HCT116 (cell line): Measurements from ENCODE around the gene LGR6. TPM values are rescaled to one million over a fixed set of nuclear protein-coding genes. Genes with fewer than 3 reads are reported as not detected.

Experiments used
- ATAC-seq: fragments of 200-7000 bp; cut with Tn5 transposase; 2 replicates; pipeline ENCODE4 v1.9.1; 2020; ENCODE audit warnings: mild to moderate bottlenecking, moderate library complexity
- BruUV-seq: library from RNA; stranded (reverse); fragments of 400-500 nt; replicated peaks from 2 replicates; lab custom pipeline; 2021; lab: Mats Ljungman, UMichigan
- CTCF ChIA-PET: fragments of 300-600 bp; sonication (Branson Sonifier 250); formaldehyde crosslinking; loops from one replicate; lab custom pipeline; 2021; ENCODE audit warnings: antibody characterized with exemption; lab: Charles Lee
- POLR2A ChIA-PET: fragments of 300-600, 350-600 bp; sonication (Branson Sonifier 250); formaldehyde crosslinking; loops from one replicate; lab custom pipeline; 2021; ENCODE audit warnings: antibody characterized with exemption; lab: Charles Lee
- RAD21 ChIA-PET, 2 experiments: fragments of 300-600 bp; sonication (Branson Sonifier 250); formaldehyde crosslinking; loops; one replicate each; lab custom pipeline; 2023; ENCODE audit warnings: low total read pairs in 2 of 2; ENCODE audit not compliant: uncharacterized antibody in 2 of 2, unreplicated experiment in 2 of 2, low non-redundant PET in 1 of 2; lab: Charles Lee
- DNase-seq: peaks from one replicate; pipeline ENCODE4 v3.0.0-alpha.2; 2010; ENCODE audit warnings: low read depth, low spot score
- H2AFZ ChIP-seq: fragments of 200-600 bp; shearing (Covaris generic), sonication (generic); 2 replicates; pipeline ENCODE4 v1.6.1; 2017; ENCODE audit warnings: low read depth, mixed run types, mixed read lengths, antibody characterized with exemption, low read length; ENCODE audit not compliant: poor library complexity, severe bottlenecking
- H3K27ac ChIP-seq: 2 replicates; pipeline ENCODE4 v1.5.1; 2012; ENCODE audit warnings: low read depth, low read length
- H3K27me3 ChIP-seq: fragments of 200-600 bp; sonication (generic); 2 replicates; pipeline ENCODE4 v1.6.1; 2016; ENCODE audit warnings: mixed run types, low read length, mixed read lengths; ENCODE audit not compliant: insufficient read depth
- H3K36me3 ChIP-seq, 2 experiments: fragments of 200-500 bp in 1 of 2; fragments of 200-600 bp in 1 of 2; sonication (Bioruptor generic) in 1 of 2; sonication (generic) in 1 of 2; 2 replicates each; pipeline versions ENCODE4 v1.5.1 to v1.6.1; 2014 to 2016; ENCODE audit warnings: low read length in 2 of 2, inconsistent platforms in 1 of 2, mixed read lengths in 1 of 2, mixed run types in 1 of 2; ENCODE audit not compliant: insufficient read depth in 2 of 2, control insufficient read depth in 1 of 2
- H3K4me1 ChIP-seq, 2 experiments: fragments of 200-600 bp in 1 of 2; sonication (generic) in 1 of 2; 2 replicates each; pipeline versions ENCODE4 v1.5.1 to v1.6.1; 2012 to 2017; ENCODE audit warnings: low read length in 2 of 2, inconsistent platforms in 1 of 2, mild to moderate bottlenecking in 1 of 2, mixed read lengths in 1 of 2, mixed run types in 1 of 2, moderate library complexity in 1 of 2; ENCODE audit not compliant: insufficient read depth in 2 of 2, control insufficient read depth in 1 of 2
- H3K4me2 ChIP-seq: fragments of 200-600 bp; sonication (generic); 2 replicates; pipeline ENCODE4 v1.6.1; 2017; ENCODE audit warnings: mixed run types, low read length, mixed read lengths
- H3K4me3 ChIP-seq, 2 experiments: fragments of 200-600 bp in 1 of 2; sonication (generic) in 1 of 2; replicated peaks in 1 of 2; 2 replicates each; pipeline ENCODE4 v1.5.1; 2011 to 2016; ENCODE audit warnings: low read length in 2 of 2, control low read depth in 1 of 2, low read depth in 1 of 2, mild to moderate bottlenecking in 1 of 2, mixed read lengths in 1 of 2, mixed run types in 1 of 2
- H3K79me2 ChIP-seq: fragments of 200-600 bp; sonication (generic); 2 replicates; pipeline ENCODE4 v1.6.1; 2017; ENCODE audit warnings: mild to moderate bottlenecking, mixed run types, low read length, moderate library complexity, mixed read lengths; ENCODE audit not compliant: insufficient read depth
- H3K9ac ChIP-seq: fragments of 200-600 bp; sonication (generic); 2 replicates; pipeline ENCODE4 v1.6.1; 2016; ENCODE audit warnings: low read length, mixed read lengths
- H3K9me2 ChIP-seq: fragments of 200-600 bp; sonication (generic), shearing (Covaris generic); 2 replicates; pipeline ENCODE4 v1.6.1; 2017; ENCODE audit warnings: mixed run types, mild to moderate bottlenecking, moderate library complexity; ENCODE audit not compliant: insufficient read depth
- H3K9me3 ChIP-seq, 2 experiments: fragments of 200-500 bp in 1 of 2; fragments of 200-600 bp in 1 of 2; sonication (Bioruptor generic) in 1 of 2; sonication (generic) in 1 of 2; 2 replicates each; pipeline ENCODE4 v1.6.1; 2014 to 2017; ENCODE audit warnings: low read length in 2 of 2, mixed read lengths in 2 of 2, inconsistent platforms in 1 of 2, low read depth in 1 of 2, mild to moderate bottlenecking in 1 of 2, mixed run types in 1 of 2, moderate library complexity in 1 of 2; ENCODE audit not compliant: control insufficient read depth in 1 of 2, insufficient read depth in 1 of 2
- H4K20me1 ChIP-seq: fragments of 200-600 bp; sonication (generic), shearing (Covaris generic); 2 replicates; pipeline ENCODE4 v1.6.1; 2017; ENCODE audit warnings: mixed run types, mild to moderate bottlenecking, moderate library complexity; ENCODE audit not compliant: insufficient read depth
- CBX3 ChIP-seq: IDR thresholded peaks from 2 replicates; pipeline ENCODE4 v1.6.1; 2012; ENCODE audit warnings: low read depth
- CEBPB ChIP-seq: IDR thresholded peaks from 2 replicates; pipeline ENCODE4 v1.6.1; 2012; ENCODE audit warnings: low read depth
- EGR1 ChIP-seq: IDR thresholded peaks from 2 replicates; pipeline ENCODE4 v1.6.1; 2012; ENCODE audit warnings: low read depth
- ELF1 ChIP-seq: IDR thresholded peaks from 2 replicates; pipeline ENCODE4 v1.6.1; 2012; ENCODE audit warnings: low read depth, borderline replicate concordance
- EZH2 ChIP-seq: fragments of 200-600 bp; sonication (generic); IDR thresholded peaks from 2 replicates; pipeline ENCODE4 v1.6.1; 2017; ENCODE audit warnings: antibody characterized with exemption, mixed run types
- POLR2AphosphoS5 ChIP-seq: IDR thresholded peaks from 2 replicates; pipeline ENCODE4 v1.6.1; 2011; ENCODE audit warnings: mild to moderate bottlenecking, low read depth, low read length, moderate library complexity
- RAD21 ChIP-seq: IDR thresholded peaks from 2 replicates; pipeline ENCODE4 v1.6.1; 2012; ENCODE audit warnings: low read depth, mild to moderate bottlenecking
- REST ChIP-seq: IDR thresholded peaks from 2 replicates; pipeline ENCODE4 v1.6.1; 2012; ENCODE audit warnings: low read depth
- SIN3A ChIP-seq: IDR thresholded peaks from 2 replicates; pipeline ENCODE4 v1.6.1; 2012; ENCODE audit warnings: low read depth
- SP1 ChIP-seq: IDR thresholded peaks from 2 replicates; pipeline ENCODE4 v1.6.1; 2012; ENCODE audit warnings: low read depth
- SRF ChIP-seq: IDR thresholded peaks from 2 replicates; pipeline ENCODE4 v1.6.1; 2012; ENCODE audit warnings: low read depth
- YY1 ChIP-seq: IDR thresholded peaks from 2 replicates; pipeline ENCODE4 v1.6.1; 2011; ENCODE audit warnings: low read length, low read depth, moderate library complexity, mild to moderate bottlenecking; ENCODE audit not compliant: insufficient replicate concordance; ENCODE audit errors: extremely low read depth
- ZNF274 ChIP-seq: fragments of 200-500 bp; sonication (Bioruptor generic); IDR thresholded peaks from 2 replicates; pipeline ENCODE4 v1.6.1; 2014; ENCODE audit warnings: mild to moderate bottlenecking, low read depth, low read length, inconsistent platforms
- intact Hi-C: fragments of 100-400 bp; cut with micrococcal nuclease; formaldehyde crosslinking; loops from 2 replicates; pipeline ENCODE4 v1.10.0; 2022
- total RNA-seq: library from RNA; stranded (reverse); gene quantifications from one replicate; pipeline ENCODE4 v1.2.1, GENCODE V29; 2021; ENCODE audit not compliant: unreplicated experiment
- TF ChIP-seq, protein P1 (sequence below): IDR thresholded peaks from 2 replicates; pipeline ENCODE4 v1.6.1; 2011; ENCODE audit warnings: mild to moderate bottlenecking, low read length, moderate library complexity; ENCODE audit not compliant: insufficient replicate concordance; ENCODE audit errors: extremely low read depth

Gene LGR6
- total RNA-seq, 1 experiment from 2014 or later = 0.20 TPM

DNA sequence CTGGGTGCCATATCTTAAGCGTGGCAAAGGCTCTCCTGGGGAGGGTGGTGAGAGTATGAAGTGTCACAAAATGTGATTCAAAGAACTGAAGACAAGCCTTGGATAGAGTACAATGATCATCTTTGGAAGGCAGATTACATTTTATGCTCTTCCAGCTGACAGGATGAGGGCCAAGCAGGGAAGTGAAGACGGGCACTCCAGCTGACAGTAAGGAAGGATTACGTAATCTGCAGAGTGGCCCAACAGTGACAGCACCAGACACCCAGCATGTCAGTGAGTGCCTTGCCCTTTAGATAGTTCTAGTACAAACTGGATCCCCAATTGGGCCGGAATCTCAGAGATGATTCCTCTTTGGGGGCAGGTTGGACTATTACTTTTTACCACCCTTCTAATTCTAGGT, 95.4 kb downstream of the LGR6 start:
- POLR2A ChIA-PET = no interaction called here

More for the DNA sequence above, 95.4 kb downstream of the LGR6 start:
- Histone ChIP-seq H3K9ac (no peak overlapping the region), H2AFZ (no peak overlapping the region), H3K9me2 (no peaks in the 10 kb centered on the region), H3K36me3 (no peaks in the 10 kb centered on the region), H3K9me3 (no peaks in the 10 kb centered on the region; a peak in 1 of 4 replicates), H3K27ac (no peak overlapping the region), H3K79me2 (no peaks in the 10 kb centered on the region), H3K27me3 (peaks cover 53% of the 10 kb centered on the region; the same call in 1 of the 2 replicates), H3K4me3 (no peak overlapping the region), H3K4me1 (peaks cover 2 to 13% of the 10 kb centered on the region in 2 experiments; a peak in 3 of 4 replicates), H3K4me2 (no peak overlapping the region), H4K20me1 (no peaks in the 10 kb centered on the region)
- BruUV-seq = no TSS peak
- no peak for ATAC-seq
- intact Hi-C loops = no loop called here
- ChIA-PET RAD21 (no interaction called here), CTCF (no interaction called here)
- TF ChIP-seq SIN3A = no peak
- TF ChIP-seq SRF = no peak
- TF ChIP-seq, protein P1, sequence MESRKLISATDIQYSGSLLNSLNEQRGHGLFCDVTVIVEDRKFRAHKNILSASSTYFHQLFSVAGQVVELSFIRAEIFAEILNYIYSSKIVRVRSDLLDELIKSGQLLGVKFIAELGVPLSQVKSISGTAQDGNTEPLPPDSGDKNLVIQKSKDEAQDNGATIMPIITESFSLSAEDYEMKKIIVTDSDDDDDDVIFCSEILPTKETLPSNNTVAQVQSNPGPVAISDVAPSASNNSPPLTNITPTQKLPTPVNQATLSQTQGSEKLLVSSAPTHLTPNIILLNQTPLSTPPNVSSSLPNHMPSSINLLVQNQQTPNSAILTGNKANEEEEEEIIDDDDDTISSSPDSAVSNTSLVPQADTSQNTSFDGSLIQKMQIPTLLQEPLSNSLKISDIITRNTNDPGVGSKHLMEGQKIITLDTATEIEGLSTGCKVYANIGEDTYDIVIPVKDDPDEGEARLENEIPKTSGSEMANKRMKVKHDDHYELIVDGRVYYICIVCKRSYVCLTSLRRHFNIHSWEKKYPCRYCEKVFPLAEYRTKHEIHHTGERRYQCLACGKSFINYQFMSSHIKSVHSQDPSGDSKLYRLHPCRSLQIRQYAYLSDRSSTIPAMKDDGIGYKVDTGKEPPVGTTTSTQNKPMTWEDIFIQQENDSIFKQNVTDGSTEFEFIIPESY = no peak
- no peak for TF ChIP-seq RAD21
- TF ChIP-seq ELF1 = no peak
- TF ChIP-seq SP1 = no peak
- no peak for TF ChIP-seq YY1
- TF ChIP-seq REST = no peak
- TF ChIP-seq CBX3 = no peak
- no peak for TF ChIP-seq CEBPB
- TF ChIP-seq EZH2 = no peak
- TF ChIP-seq ZNF274 = no peak
- TF ChIP-seq POLR2AphosphoS5 = no peak
- TF ChIP-seq EGR1 = no peak
- no peak for DNase-seq
